GM20431 (cell line): Measurements from ENCODE around the gene PRKAG2.

ENCODE experiments used
- in situ Hi-C: fragments of 300-500 bp; cut with MseI, MboI; formaldehyde crosslinking; loops from one replicate; pipeline ENCODE4 v1.15.0; 2020; ENCODE audit warnings: low sequenced_read_pairs; ENCODE audit not compliant: unreplicated experiment

Gene PRKAG2

GRCh38 chr7:151823566-151824372 lies 53.1 kb downstream of the PRKAG2 start:
- in situ Hi-C loops = no loop called here

- in situ Hi-C loops = no loop called here
These were observed 54.3 kb downstream of the PRKAG2 start for GRCh38 chr7:151822541-151823181.

DNA sequence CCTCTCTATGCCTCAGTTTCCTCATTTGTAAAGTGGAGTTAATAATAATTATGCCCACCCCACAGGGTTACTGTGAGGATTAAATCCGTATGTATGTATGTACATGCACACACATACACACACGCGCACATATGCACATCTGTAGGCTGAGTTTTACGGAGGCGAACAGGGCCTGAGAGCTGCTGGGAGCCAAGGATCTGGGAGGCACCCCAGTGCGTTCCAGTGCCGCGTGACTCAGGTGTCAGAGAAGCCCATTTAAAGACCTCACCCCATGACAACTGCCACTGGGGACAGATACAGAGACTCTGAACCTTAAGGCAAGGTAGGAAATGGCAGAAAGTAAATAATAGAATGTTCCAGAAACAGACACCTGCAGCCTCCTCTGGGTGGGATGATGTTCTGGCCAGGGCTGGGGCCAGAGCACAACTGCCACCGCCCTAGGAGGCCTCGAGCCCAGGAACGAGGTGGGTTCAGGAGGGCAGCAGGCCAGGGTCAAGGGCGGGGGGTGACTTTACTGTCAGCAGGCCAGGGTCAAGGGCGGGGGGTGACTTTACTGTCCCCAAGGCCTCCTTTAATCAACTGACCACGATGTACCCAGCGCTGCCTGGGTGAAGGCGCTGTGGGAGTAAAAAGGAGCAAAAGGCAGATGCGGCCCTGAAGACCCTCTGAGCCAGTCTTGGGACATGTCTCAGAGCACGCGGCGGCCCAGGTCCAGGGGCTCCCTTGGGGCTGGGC lies 54.9 kb downstream of the PRKAG2 start:
- in situ Hi-C loops = no loop called here

DNA sequence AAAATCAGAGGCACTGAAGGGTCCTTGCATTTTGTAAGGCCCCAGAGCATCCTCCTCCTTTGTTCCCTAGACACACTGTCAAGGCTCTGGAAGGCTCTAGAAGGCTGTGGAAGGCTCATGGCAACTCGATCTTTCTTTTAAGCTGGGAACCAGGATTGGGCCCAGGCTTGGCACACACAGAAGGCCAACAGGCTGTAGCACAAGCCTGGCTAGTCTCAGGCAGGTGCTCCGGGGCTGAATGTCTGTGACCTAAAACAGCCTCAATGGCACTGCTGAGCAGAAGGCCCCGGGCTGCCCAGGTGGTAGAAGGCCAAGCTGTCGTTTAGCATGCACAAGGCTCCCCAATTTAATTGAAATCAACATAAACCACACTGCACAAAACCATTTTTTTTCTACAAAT lies 55.7 kb downstream of the PRKAG2 start:
- in situ Hi-C loops = no loop called here

- in situ Hi-C loops = no loop called here
These were observed 56.3 kb downstream of the PRKAG2 start for GRCh38 chr7:151820491-151821105.

DNA sequence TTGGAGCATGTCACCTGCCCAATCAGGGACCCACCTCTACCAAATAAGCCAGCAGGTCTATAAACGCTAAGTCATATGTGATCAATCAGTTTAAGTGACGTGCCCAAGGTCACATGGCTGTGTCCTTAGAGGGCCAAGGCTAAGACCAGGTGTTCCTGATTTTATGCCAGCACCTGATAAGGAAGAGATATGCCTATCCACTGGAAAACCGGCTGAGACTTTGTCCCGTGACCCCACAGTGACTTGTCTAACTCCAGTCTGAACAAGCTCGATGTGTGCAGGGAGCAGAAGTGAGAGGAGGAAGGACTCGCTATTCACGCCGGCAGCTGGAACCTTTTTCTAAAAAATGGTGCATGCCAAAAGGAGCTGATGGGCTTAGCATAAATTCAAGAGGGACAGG lies 57.0 kb downstream of the PRKAG2 start:
- in situ Hi-C loops = no loop called here

DNA sequence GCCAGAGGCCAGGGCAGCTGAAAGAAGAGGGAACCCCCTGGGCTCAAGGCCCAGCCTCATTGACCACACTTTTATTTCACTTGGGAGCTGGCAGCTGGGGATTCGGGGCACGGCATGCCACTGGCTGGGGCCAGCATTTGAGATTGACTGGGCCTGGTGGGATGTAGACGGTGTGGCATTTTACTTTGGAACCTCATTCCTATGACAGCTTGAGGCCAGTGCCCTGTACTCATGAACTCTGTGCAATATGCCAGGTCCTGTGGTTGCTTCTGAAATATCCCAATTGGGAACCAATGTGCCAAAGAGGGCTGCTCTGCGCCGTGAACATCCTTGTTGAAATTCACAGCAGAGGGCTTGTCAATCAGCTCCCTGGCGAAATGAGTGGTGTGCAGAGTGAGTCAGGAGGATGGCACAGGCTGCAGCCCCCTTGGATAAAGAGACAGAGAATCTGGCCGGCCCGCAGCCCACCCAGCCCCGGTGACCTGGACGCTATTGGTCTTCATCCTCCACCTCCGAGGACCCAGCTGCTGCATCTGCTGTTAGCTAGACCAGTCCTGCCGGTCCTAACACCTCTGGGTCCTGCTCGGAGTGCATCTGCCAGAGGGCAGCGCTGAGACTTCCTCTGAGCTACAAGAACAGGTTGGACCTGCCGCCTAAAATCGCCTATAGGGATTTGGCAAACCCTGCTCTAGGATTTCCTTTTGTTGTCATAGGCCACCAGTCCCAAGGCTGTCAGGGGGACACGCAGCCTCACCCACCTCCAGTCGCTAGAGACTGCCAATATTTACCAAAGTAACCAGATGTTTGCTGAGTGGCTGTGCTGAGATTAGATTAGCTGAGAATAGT lies 58.0 kb downstream of the PRKAG2 start:
- in situ Hi-C loops = no loop called here

GRCh38 chr7:151817981-151818673 lies 58.8 kb downstream of the PRKAG2 start:
- in situ Hi-C loops = no loop called here

DNA sequence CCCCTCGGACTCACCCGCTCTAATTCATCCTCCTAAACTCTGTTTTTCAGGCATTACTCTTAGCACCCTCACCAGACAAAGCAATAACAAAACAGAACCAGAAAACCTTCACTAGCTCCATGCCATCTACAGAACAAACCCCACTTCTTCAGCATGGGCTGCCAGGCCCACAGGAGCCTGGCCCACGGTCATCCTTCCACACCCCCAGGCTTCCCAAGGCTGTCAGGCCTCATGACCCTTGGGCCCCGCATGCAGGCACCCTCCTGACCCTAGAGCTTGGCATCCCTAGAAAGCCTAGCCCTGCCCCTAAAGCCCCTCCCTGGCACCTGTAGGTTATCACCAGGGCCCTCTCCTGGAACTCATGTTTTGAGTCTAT lies 59.6 kb downstream of the PRKAG2 start:
- in situ Hi-C loops = no loop called here

DNA sequence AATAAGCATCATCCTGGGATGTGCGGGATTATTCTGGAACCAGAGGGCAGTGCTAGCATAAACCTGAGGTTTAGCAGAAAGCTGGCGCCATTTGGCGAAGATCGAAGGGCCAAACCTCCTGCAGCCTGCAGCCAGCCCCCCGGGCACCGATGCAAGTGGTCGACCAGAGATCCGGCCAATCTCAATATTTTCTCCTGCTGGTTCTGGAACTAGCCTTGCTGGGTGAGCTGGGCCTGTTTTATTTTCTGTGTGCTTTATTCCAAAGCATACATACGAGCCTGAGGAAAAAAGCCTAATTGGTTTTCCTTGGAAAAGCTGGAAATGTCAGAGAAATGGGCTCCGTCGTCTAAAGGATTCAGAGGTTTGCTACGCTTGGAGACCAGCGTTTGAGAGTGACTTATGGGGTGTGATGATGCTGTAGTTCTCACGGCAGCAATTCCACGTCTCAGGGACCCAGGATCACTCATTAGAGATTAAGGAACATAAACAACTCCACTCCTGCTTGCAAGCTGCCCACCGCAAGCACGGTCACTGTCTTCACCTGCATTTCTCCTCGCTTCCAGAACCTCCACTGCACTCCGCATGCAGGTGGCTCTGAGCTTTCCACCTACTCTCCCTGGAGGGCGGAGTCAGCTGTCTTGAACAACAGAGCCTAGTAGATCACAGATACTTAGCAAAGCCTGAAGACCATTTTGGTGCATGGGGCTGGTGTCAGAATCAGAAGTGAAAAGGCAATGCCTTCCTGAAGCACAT lies 60.2 kb downstream of the PRKAG2 start:
- in situ Hi-C loops = no loop called here

DNA sequence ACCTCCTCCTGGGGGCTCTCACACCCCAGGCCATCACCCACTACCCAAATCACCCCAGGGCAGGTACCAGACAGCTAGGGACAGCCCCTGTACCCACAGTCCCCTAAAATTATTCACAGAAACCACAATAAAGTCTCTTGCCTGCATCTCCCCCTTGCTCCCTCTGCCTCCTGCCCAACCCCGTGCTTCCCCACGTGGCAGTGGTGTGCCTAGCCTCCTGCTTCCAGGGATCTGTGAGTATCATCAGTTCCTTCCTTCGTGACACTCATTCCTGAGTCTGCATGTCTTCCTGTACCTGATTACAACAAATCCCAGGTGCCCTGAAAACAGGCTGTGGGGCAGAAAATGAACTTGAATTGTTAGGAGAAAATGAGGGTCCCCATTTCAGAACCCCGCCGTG lies 61.5 kb downstream of the PRKAG2 start:
- in situ Hi-C loops = no loop called here

GRCh38 chr7:151814400-151815009 lies 62.4 kb downstream of the PRKAG2 start:
- in situ Hi-C loops = no loop called here

DNA sequence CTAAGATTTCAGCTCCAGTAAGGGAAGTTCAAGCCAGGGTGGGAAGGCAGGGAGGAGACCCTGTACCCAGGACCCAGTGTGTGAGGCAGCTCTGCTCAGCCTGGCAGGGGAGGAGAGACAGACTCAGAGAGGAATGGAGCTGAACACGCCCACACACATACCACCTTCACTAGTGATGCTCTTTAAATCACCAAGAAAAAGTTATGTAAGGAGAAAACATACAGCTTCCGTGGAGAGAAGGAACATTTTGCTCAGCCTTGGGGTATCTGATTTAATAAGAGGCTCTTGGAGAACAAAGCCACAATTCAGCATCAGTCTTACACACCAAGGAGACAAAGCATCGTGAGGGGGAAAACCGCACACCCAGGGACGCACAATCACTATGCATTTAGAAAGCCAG lies 62.9 kb downstream of the PRKAG2 start:
- in situ Hi-C loops = no loop called here

DNA sequence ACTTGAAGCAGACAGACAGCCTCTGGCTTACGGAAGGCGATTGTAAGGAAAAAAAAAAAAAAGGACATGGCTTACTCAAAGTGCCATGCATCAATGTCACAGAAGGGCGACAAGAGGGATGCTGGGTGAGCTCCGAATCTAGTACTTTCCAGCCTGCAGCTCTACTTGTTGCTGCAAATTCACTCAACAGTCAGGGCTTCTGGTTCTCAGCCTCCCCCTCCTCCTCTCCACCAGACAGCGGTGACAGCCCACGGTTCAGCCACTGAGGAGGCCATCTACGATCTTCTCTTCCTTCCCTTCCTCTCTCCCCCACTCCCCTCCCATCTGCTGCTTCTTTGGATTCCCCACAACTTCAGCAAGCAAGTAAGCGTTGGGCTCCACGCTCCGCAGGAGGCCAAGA lies 63.5 kb downstream of the PRKAG2 start:
- in situ Hi-C loops = no loop called here

- in situ Hi-C loops = no loop called here
These were observed 63.9 kb downstream of the PRKAG2 start for GRCh38 chr7:151812967-151813366.

DNA sequence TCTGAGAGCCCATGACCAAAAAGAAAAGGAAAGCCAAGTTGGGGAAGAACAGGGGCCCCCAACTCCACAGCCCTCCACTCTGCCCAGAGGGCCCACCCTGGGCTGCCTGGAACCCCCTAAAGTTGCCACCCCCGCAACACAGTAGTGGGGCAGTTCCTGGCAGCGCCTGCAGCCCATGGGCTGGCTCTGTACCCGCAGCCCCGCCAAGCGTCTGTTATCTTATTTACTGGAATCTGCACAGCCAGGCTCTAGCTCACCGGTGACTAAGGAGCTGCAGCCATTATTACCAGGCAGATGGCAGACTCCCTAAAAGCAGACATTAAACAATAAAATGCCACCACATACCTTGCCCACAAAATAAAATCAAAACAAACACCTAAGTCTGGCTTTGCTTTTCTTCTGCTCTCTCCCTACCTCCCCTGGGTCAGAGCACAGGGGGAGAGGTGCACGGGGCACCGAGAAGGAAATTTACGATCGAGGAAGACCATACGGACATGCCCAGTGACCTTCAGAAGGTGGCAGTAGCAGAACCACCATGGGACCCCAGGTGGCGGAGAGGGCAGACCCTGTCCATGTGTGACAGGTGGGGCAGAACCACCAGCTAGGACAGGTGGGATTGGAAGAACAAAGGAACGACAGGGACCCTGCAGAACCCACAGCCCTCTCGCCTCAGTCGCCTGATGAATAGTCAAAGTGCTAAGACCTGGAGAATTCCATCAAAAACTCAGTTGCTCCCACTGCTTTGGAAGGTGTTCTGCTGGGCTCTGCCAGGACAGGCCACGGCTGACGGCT lies 66.3 kb downstream of the PRKAG2 start:
- in situ Hi-C loops = no loop called here

DNA sequence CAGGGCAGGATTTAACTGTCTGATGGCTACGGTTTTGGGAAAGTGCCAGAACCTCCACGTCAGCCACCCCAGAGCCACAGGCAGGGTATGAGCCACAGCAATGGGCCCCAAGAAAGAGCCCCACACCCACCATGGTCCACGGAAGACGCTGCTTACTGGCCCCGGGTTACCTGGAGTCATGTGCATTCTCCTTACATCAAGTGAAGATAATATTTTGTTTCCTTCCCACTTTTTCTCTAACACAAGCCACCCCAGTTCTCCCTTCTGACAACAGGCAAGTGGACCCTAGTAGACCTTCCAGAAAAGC lies 67.1 kb downstream of the PRKAG2 start:
- in situ Hi-C loops = no loop called here
